GM12801 (cell line): ENCODE data around the gene EPAS1.

Experiments
- TF ChIP-seq, protein P1 (sequence below): IDR thresholded peaks from one replicate; pipeline ENCODE4 v1.5.1; 2011; ENCODE audit warnings: control low read depth; ENCODE audit not compliant: insufficient read length; ENCODE audit errors: extremely low read depth

Gene EPAS1

DNA sequence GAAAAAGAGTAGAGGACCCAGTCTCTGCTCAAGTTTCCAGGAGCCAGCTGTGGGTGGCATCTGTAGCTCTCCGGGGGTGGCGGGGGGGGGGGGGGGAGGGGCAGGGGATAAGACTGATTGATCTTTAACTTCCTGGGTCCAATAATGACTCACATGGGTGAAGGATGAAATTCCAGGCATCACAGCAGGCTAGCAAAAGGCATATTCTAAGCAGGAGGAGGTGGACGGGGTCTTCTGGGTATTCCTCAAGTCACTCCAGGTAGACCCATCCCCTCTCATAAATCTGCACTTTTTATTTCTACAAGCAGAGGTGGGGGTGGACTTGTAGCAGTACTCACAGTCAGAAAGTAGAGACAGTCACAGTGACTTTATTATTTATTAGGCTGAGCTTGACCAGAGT lies 96.7 kb downstream of the EPAS1 start:
- TF ChIP-seq, protein P1, sequence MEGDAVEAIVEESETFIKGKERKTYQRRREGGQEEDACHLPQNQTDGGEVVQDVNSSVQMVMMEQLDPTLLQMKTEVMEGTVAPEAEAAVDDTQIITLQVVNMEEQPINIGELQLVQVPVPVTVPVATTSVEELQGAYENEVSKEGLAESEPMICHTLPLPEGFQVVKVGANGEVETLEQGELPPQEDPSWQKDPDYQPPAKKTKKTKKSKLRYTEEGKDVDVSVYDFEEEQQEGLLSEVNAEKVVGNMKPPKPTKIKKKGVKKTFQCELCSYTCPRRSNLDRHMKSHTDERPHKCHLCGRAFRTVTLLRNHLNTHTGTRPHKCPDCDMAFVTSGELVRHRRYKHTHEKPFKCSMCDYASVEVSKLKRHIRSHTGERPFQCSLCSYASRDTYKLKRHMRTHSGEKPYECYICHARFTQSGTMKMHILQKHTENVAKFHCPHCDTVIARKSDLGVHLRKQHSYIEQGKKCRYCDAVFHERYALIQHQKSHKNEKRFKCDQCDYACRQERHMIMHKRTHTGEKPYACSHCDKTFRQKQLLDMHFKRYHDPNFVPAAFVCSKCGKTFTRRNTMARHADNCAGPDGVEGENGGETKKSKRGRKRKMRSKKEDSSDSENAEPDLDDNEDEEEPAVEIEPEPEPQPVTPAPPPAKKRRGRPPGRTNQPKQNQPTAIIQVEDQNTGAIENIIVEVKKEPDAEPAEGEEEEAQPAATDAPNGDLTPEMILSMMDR, result no peak

DNA sequence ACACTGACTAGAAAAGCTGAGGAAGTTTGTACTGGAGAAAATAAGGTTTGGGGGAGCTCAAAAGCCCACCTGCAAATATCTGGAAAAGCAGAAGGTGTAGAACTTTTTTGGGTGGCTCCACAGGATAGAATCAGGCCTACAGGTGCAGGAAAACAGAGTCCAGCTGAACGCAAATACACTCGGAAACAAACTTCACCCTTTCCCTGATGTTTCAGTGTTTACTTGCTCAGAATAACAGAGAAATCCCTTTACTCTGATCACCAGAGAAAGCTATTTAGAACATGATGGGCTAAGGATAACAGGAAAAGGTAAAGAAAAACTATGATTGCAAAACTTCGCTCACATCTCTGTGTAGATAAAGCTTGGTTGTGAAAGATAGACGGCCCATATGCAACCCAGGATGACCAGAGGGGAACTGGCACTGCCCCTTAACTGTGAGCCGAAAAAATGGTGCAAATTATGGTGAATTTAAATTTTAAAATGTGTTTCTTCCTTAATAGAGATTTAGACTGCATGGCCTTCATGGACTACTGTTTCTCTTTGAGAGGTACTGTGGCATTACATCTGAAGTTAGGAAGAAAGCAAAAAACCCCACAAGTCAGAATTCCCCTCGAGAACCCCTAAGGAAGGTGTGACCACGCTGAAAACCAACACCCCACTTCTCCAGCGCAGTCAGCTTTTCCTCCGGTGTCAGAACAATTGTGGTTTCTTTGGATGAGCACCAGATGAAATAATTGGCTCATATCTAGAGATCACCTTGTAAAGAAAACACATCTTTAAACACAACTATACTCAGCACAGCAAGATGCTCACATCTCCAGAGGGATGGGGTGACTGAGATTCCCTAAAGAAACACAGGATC lies 97.7 kb downstream of the EPAS1 start:
- TF ChIP-seq, protein P1, result no peak

GRCh38 chr2:46400016-46400415 lies 102.8 kb downstream of the EPAS1 start:
- TF ChIP-seq, protein P1, result no peak

DNA sequence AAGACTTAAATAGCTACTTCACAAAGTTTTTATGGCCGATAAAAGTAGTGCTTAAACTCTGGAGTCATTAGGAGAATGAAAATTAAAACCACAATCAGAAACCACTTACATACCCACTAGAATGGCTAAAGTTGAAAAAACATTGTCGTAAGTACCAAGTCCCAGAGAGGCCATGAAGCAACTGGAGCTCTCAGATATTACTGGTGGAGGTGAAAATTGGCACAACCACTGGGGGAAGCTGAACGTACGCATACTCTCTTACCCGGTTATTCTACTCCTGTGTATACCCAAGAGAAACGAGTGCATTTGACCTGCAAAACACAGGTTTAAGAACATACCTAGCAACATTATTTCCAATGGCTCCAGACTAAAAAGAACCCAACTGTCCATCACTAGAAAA lies 105.7 kb downstream of the EPAS1 start:
- TF ChIP-seq, protein P1, result no peak

DNA sequence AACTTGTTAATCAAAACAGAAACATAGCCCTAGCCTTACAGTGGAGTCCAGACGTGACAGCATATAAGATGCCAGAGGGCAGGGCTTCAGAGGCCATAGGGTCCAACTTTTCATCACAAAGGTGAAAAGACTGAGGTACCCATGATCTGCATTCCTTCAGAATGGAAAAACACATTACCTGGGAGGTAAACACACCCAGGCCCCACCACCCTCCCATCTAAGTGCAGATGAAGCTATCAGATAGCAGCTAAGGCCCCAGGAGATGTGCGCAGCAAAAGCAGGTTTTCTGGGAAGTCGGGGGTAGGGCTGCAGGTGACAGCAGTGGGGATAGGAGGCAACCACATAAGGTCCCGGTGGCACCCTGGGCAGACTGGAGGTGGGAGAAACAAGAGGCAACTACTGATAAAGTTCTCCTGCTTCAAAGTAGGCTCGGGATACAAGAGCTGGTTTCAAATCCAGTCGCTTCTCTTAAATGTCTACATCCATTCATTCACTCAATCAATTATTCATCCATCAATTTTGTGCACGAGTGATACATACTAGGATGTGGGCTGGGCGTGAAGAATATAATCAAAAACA lies 107.1 kb downstream of the EPAS1 start:
- TF ChIP-seq, protein P1, result no peak

- TF ChIP-seq, protein P1, result no peak
Observed at GRCh38 chr2:46407852-46408455, 110.7 kb downstream of the EPAS1 start.

DNA sequence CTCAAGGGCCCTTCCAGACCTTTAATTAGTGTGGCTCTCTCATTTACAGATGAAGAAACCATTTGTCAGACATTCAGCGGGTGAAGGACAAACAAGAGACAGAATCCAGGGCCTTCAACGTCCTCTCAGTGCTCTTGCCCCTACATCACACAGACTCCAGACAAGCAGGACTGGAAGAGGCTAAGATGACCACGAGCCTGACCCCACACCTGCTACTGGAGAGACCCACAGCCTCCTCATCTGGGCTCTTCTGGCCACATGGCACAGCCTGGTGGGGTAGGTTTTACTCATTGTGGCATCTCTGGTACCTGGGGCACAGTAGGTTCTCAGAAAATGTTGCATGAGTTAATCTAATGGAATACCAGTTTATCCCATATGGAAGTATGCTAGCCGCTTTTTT lies 112.5 kb downstream of the EPAS1 start:
- TF ChIP-seq, protein P1, result no peak
